ENCODE data around the gene FAM83D. TPM values are rescaled to one million over a fixed set of nuclear protein-coding genes. Genes with fewer than 3 reads are reported as not detected.

The FAM83D gene
- total and polyA plus RNA-seq, 2 of the 8 experiments (the other 6 are each of a cell fraction or from before 2014, with no cell fraction given), result 60.9 to 62.6 TPM

DNA sequence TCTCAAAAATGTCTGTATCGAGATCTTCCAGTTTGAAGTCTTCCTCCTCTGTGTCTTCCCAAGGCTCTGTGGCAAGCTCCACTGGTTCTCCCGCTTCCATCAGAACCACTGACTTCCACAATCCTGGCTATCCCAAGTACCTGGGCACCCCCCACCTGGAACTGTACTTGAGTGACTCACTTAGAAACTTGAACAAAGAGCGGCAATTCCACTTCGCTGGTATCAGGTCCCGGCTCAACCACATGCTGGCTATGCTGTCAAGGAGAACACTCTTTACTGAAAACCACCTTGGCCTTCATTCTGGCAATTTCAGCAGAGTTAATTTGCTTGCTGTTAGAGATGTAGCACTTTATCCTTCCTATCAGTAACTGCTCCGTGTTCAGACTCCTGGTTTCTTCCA lies 25.9 kb downstream of the FAM83D start:
- ChIA-PET POLR2A (ENCODE audit: partially characterized antibody) (interaction anchor here (0.8 to 3.9 kb wide), 4 partner anchors 8 to 22 kb away, joined by 3 to 22 read pairs (median 3); partner anchors contain the start of gene DHX35), CTCF (ENCODE audit: partially characterized antibody) (interaction anchor here (0.8 kb wide), 1 partner anchor 10 kb away, joined by 3 read pairs; the partner anchor contains the start of gene DHX35)
- no peaks in the 10 kb centered on the region for H3K23me2 ChIP-seq (ENCODE audit: low read depth, low read length)
- no peak overlapping the region for H2AFZ ChIP-seq (ENCODE audit: low read length)
- no peaks in the 10 kb centered on the region for H3K27me3 ChIP-seq (replicated peaks in 1 of 4; ENCODE audit: control insufficient read depth in 3 of 4, extremely low read depth in 1 of 4, insufficient read depth in 3 of 4, low read length in 3 of 4)
- no peak overlapping the region for H3K14ac ChIP-seq (ENCODE audit: insufficient read length)
- H2AK5ac ChIP-seq (ENCODE audit: low read depth, low read length), result no peak overlapping the region
- H3K27ac ChIP-seq (ENCODE audit: low read depth, low read length), result no peak overlapping the region
- H4K20me1 ChIP-seq (replicated peaks in 1 of 2; ENCODE audit: control insufficient read depth in 1 of 2, insufficient read depth in 2 of 2, low read length in 2 of 2), result peaks cover 3 to 8% of the 10 kb centered on the region in 2 experiments
- no peak overlapping the region for H3K23ac ChIP-seq (ENCODE audit: insufficient read length)
- no peak overlapping the region for H3K4ac ChIP-seq (replicated peaks; ENCODE audit: insufficient read length, low read depth, low read length)
- no peak overlapping the region for H2BK12ac ChIP-seq (ENCODE audit: low read depth, low read length)
- DNase-seq (ENCODE audit: low read depth in 1 of 2, low spot score in 2 of 2) (no peak), FAIRE-seq (no peak)
- WGBS, 2 experiments (ENCODE audit: extremely low coverage in 1 of 2, insufficient coverage in 1 of 2, insufficient read length in 1 of 2, insufficient replicate concordance in 2 of 2, low coverage in 1 of 2, low lambda C conversion rate in 2 of 2, missing lambda C conversion rate in 1 of 2), result 93% methylated on average over 6 of the region's 6 CpGs; no CpG with 5 or more reads in 1 of the 2 experiments
- H2BK5ac ChIP-seq (ENCODE audit: low read depth, low read length), result no peak overlapping the region
- peaks cover 23 to 55% (median 44%) of the 10 kb centered on the region in 4 experiments for H3K36me3 ChIP-seq (ENCODE audit: control insufficient read depth in 2 of 4, insufficient read depth in 4 of 4, low read length in 3 of 4)
- H2BK20ac ChIP-seq (ENCODE audit: low read length), result no peak overlapping the region
- no peak overlapping the region for H3K56ac ChIP-seq (replicated peaks; ENCODE audit: insufficient read length, low read depth, low read length)
- no peaks in the 10 kb centered on the region for H3K4me1 ChIP-seq (replicated peaks in 1 of 4; ENCODE audit: control insufficient read depth in 3 of 4, insufficient read depth in 4 of 4, low read length in 3 of 4)
- no peaks in the 10 kb centered on the region; the same call in 1 of the 2 replicates for H3K79me1 ChIP-seq (ENCODE audit: low read depth, low read length)
- no peak overlapping the region for H4K91ac ChIP-seq (replicated peaks; ENCODE audit: insufficient read length, low read length)
- H3K18ac ChIP-seq (ENCODE audit: extremely low read depth, low read length), result no peak overlapping the region
- no peak overlapping the region for H4K8ac ChIP-seq (ENCODE audit: extremely low read depth, insufficient read depth, low read length)
- H3K9me3 ChIP-seq (ENCODE audit: insufficient read depth in 2 of 2, low read depth in 1 of 2, low read length in 1 of 2), result no peaks in the 10 kb centered on the region
- H3K4me3 ChIP-seq (ENCODE audit: extremely low read depth in 1 of 4, insufficient read depth in 2 of 4, low read depth in 3 of 4, low read length in 4 of 4), result no peak overlapping the region
- H3K79me2 ChIP-seq (ENCODE audit: control insufficient read depth in 1 of 2, insufficient read depth in 2 of 2, low read length in 2 of 2), result no peaks in the 10 kb centered on the region
- no peak overlapping the region for H4K5ac ChIP-seq (ENCODE audit: insufficient read length, low read depth, low read length)
- H3K4me2 ChIP-seq (ENCODE audit: insufficient read depth in 1 of 2, low read depth in 2 of 2, low read length in 2 of 2), result no peak overlapping the region
- H2BK120ac ChIP-seq (replicated peaks; ENCODE audit: low read depth, low read length), result no peak overlapping the region
- H2BK15ac ChIP-seq (ENCODE audit: low read length), result no peak overlapping the region
- H3K9ac ChIP-seq (replicated peaks in 1 of 4; ENCODE audit: extremely low read depth in 1 of 4, low read depth in 3 of 4, low read length in 3 of 4), result no peak overlapping the region; a peak in 1 of 7 replicates
- TF ChIP-seq CBX8 (IDR thresholded peaks at IDR 0.05; ENCODE audit: borderline replicate concordance, low read depth, low read length) (no peak), SRF (IDR thresholded peaks at IDR 0.05; ENCODE audit: low read depth, low read length) (no peak), TAF7 (optimal IDR thresholded peaks at IDR 0.05; ENCODE audit: borderline replicate concordance, low read depth, low read length) (no peak)
- TF ChIP-seq, protein P1, sequence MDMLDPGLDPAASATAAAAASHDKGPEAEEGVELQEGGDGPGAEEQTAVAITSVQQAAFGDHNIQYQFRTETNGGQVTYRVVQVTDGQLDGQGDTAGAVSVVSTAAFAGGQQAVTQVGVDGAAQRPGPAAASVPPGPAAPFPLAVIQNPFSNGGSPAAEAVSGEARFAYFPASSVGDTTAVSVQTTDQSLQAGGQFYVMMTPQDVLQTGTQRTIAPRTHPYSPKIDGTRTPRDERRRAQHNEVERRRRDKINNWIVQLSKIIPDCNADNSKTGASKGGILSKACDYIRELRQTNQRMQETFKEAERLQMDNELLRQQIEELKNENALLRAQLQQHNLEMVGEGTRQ (IDR thresholded peaks at IDR 0.05; ENCODE audit: low read length), result no peak
